HepG2 (cell line): ENCODE measurements around the gene S100A4. TPM values are rescaled to one million over a fixed set of nuclear protein-coding genes. Genes with fewer than 3 reads are reported as not detected.

Source experiments
- ELF1 ChIP-seq: sonication (generic); formaldehyde crosslinking; IDR thresholded peaks from 2 replicates; pipeline ENCODE4 v1.4.0; 2020; ENCODE audit warnings: missing genetic modification reagents
- GZF1 ChIP-seq: sonication (generic); formaldehyde crosslinking; IDR thresholded peaks from 2 replicates; pipeline ENCODE4 v1.5.1; 2020; ENCODE audit warnings: mild to moderate bottlenecking, missing genetic modification reagents
- HDAC1 ChIP-seq: sonication (generic); formaldehyde crosslinking; IDR thresholded peaks from 2 replicates; pipeline ENCODE4 v1.5.1; 2020; ENCODE audit warnings: mild to moderate bottlenecking, missing genetic modification reagents
- KAT7 ChIP-seq: IDR thresholded peaks from 2 replicates; pipeline ENCODE4 v1.6.1; 2018; ENCODE audit warnings: borderline replicate concordance, missing compliant biosample characterization
- MAZ ChIP-seq, 2 experiments: sonication (generic) in 1 of 2; formaldehyde crosslinking in 1 of 2; IDR thresholded peaks; 2 replicates each; pipeline versions ENCODE4 v1.5.0 to v1.6.1; 2012 to 2020; ENCODE audit warnings: low read depth in 2 of 2, mild to moderate bottlenecking in 2 of 2, borderline replicate concordance in 1 of 2, improper control_type of control experiment in 1 of 2, low read length in 1 of 2, missing genetic modification reagents in 1 of 2, moderate library complexity in 1 of 2
- ONECUT2 ChIP-seq: sonication (generic); formaldehyde crosslinking; IDR thresholded peaks from 2 replicates; pipeline ENCODE4 v1.4.0; 2020; ENCODE audit warnings: missing genetic modification reagents
- REL ChIP-seq: sonication (generic); formaldehyde crosslinking; conservative IDR thresholded peaks from 2 replicates; pipeline ENCODE4 v1.8.0; 2022; ENCODE audit warnings: mild to moderate bottlenecking, missing genetic modification reagents, moderate library complexity
- SMC3 ChIP-seq: IDR thresholded peaks from 2 replicates; pipeline ENCODE4 v1.6.1; 2011; ENCODE audit warnings: low read length, improper control_type of control experiment
- WIZ ChIP-seq: sonication (generic); formaldehyde crosslinking; IDR thresholded peaks from 2 replicates; pipeline ENCODE4 v1.5.1; 2020; ENCODE audit warnings: mild to moderate bottlenecking, missing genetic modification reagents
- ZC3H13 ChIP-seq: sonication (generic); formaldehyde crosslinking; IDR thresholded peaks from 2 replicates; pipeline ENCODE4 v1.8.1; 2023; ENCODE audit warnings: mild to moderate bottlenecking, missing genetic modification reagents, moderate library complexity
- ZKSCAN8 ChIP-seq: IDR thresholded peaks from 2 replicates; pipeline ENCODE4 v1.6.1; 2016; ENCODE audit warnings: borderline replicate concordance, missing genetic modification reagents, missing compliant biosample characterization
- ZMYM3 ChIP-seq: sonication (generic); formaldehyde crosslinking; IDR thresholded peaks from 2 replicates; pipeline ENCODE4 v1.5.1; 2020; ENCODE audit warnings: mild to moderate bottlenecking, missing genetic modification reagents
- ZNF251 ChIP-seq: sonication (generic); formaldehyde crosslinking; IDR thresholded peaks from 2 replicates; pipeline ENCODE4 v1.9.0; 2021; ENCODE audit warnings: mild to moderate bottlenecking, missing genetic modification reagents
- ZNF343 ChIP-seq: sonication (generic); formaldehyde crosslinking; IDR thresholded peaks from 2 replicates; pipeline ENCODE4 v1.4.0; 2020; ENCODE audit warnings: mild to moderate bottlenecking, missing genetic modification reagents
- ZNF550 ChIP-seq: sonication (generic); formaldehyde crosslinking; IDR thresholded peaks from 2 replicates; pipeline ENCODE4 v1.4.0; 2020; ENCODE audit warnings: mild to moderate bottlenecking, missing genetic modification reagents, borderline replicate concordance
- ZNF577 ChIP-seq: sonication (generic); formaldehyde crosslinking; IDR thresholded peaks from 2 replicates; pipeline ENCODE4 v1.4.0; 2020; ENCODE audit warnings: mild to moderate bottlenecking, low read depth, missing genetic modification reagents, borderline replicate concordance
- ZNF850 ChIP-seq: sonication (generic); formaldehyde crosslinking; conservative IDR thresholded peaks from 2 replicates; pipeline ENCODE4 v1.9.0; 2021; ENCODE audit warnings: mild to moderate bottlenecking, missing genetic modification reagents
- polyA plus RNA-seq, 8 experiments: library from polyadenylated mRNA; depleted of rRNA in 3 of 8; stranded (reverse) in 7 of 8; unstranded in 1 of 8; fragments of >200 nt; fragmentation: Illumina TruSeq in 4 of 8; extraction: Trizol in 4 of 8; gene quantifications; 2 replicates each; pipeline versions ENCODE4 v1.2.1 to v1.2.3, GENCODE V29; 2011 to 2016; ENCODE audit warnings: low read depth in 4 of 8, missing spikeins in 1 of 8, mixed read lengths in 1 of 8; ENCODE audit not compliant: insufficient read depth in 1 of 8
- total RNA-seq, 5 experiments: library from RNA; depleted of rRNA; stranded (reverse); fragments of >200 nt; fragmentation: Illumina TruSeq; extraction: Trizol; gene quantifications; 2 replicates each; pipeline ENCODE4 v1.2.3, GENCODE V29; 2016; ENCODE audit warnings: low read depth in 1 of 5
- TF ChIP-seq, protein P1 (sequence below): sonication (generic); formaldehyde crosslinking; IDR thresholded peaks from 2 replicates; pipeline ENCODE4 v1.5.0; 2020; ENCODE audit warnings: mild to moderate bottlenecking, missing genetic modification reagents
- TF ChIP-seq, protein P2 (sequence below): sonication (generic); formaldehyde crosslinking; IDR thresholded peaks from 2 replicates; pipeline ENCODE4 v1.4.0; 2020; ENCODE audit warnings: missing genetic modification reagents
- TF ChIP-seq, protein P3 (sequence below): fragments of 450-650 bp; IDR thresholded peaks from 2 replicates; pipeline ENCODE4 v1.6.1; 2017; ENCODE audit warnings: mild to moderate bottlenecking

Gene S100A4
- total and polyA plus RNA-seq, 2 of the 13 experiments (the other 11 are each of a cell fraction or from before 2014, with no cell fraction given), result 12.9 to 20.2 TPM

DNA sequence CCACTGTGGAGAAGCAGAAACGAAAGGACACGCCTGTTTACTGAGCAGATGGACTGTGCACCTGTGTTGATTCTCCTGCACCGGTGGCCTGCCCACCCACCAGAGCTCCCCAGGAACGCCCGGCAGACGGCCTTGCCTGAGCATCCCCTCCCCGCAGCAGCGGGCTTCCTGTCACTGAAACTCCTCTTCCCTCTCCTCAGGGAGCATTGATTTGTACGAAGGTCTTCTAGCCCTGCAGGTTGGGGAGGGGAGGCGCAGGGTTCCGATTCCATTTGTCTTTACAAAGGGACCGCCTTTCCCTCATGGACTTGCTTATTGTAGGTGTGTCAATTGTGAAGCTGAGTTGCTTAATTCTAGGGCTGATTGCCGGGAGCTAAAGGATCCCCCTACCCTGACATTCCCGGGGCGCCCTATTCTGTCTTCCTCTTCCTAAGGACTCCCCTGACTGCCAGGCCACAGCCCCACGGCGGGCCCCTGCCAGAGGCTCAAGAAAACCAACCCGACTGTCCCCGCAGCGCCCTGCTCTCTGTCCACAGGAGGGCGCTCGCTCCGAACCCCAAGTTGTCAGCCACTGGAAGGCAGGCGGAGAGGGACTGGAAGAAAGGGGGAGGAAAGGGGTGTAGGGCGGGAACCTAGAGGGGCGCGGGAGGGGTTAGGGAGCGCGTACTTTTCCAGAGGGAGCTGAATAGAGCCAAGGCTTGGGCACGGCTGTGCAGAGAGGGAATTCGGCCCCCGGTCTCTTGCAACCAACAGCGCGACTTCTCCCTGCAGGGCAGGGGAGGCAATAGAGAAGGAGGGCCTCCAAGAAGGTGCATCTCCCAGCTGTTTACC lies 12.6 kb downstream of the S100A4 start (continued):
- TF ChIP-seq ZKSCAN8 (CRISPR knock-in tag) (no peak), ZNF550 (CRISPR knock-in tag) (no peak), WIZ (no peak), KAT7 (CRISPR knock-in tag) (peak; percentile 47; the same call in 1 of the 2 replicates), HDAC1 (CRISPR knock-in tag) (peak; percentile 47; the same call in 1 of the 2 replicates), ONECUT2 (peak; percentile 36), ZNF577 (no peak), ZNF850 (CRISPR knock-in tag) (no peak), ZNF343 (no peak), ELF1 (CRISPR knock-in tag) (no peak), MAZ (IDR thresholded peaks at IDR 0.05; ENCODE audit: borderline replicate concordance, low read depth, low read length) (no peak; the same call in 1 of the 2 replicates), MAZ (CRISPR knock-in tag; IDR thresholded peaks at IDR 0.05; ENCODE audit: low read depth) (no peak), SMC3 (peak; percentile 53; the same call in 1 of the 2 replicates), REL (CRISPR knock-in tag) (no peak), ZNF251 (no peak), GZF1 (CRISPR knock-in tag) (no peak), ZMYM3 (no peak), ZC3H13 (CRISPR knock-in tag) (no peak)
- TF ChIP-seq, protein P1, sequence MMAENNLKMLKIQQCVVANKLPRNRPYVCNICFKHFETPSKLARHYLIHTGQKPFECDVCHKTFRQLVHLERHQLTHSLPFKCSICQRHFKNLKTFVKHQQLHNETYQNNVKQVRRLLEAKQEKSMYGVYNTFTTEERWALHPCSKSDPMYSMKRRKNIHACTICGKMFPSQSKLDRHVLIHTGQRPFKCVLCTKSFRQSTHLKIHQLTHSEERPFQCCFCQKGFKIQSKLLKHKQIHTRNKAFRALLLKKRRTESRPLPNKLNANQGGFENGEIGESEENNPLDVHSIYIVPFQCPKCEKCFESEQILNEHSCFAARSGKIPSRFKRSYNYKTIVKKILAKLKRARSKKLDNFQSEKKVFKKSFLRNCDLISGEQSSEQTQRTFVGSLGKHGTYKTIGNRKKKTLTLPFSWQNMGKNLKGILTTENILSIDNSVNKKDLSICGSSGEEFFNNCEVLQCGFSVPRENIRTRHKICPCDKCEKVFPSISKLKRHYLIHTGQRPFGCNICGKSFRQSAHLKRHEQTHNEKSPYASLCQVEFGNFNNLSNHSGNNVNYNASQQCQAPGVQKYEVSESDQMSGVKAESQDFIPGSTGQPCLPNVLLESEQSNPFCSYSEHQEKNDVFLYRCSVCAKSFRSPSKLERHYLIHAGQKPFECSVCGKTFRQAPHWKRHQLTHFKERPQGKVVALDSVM (CRISPR knock-in tag), result peak; percentile 54; the same call in 1 of the 2 replicates
- TF ChIP-seq, protein P2, sequence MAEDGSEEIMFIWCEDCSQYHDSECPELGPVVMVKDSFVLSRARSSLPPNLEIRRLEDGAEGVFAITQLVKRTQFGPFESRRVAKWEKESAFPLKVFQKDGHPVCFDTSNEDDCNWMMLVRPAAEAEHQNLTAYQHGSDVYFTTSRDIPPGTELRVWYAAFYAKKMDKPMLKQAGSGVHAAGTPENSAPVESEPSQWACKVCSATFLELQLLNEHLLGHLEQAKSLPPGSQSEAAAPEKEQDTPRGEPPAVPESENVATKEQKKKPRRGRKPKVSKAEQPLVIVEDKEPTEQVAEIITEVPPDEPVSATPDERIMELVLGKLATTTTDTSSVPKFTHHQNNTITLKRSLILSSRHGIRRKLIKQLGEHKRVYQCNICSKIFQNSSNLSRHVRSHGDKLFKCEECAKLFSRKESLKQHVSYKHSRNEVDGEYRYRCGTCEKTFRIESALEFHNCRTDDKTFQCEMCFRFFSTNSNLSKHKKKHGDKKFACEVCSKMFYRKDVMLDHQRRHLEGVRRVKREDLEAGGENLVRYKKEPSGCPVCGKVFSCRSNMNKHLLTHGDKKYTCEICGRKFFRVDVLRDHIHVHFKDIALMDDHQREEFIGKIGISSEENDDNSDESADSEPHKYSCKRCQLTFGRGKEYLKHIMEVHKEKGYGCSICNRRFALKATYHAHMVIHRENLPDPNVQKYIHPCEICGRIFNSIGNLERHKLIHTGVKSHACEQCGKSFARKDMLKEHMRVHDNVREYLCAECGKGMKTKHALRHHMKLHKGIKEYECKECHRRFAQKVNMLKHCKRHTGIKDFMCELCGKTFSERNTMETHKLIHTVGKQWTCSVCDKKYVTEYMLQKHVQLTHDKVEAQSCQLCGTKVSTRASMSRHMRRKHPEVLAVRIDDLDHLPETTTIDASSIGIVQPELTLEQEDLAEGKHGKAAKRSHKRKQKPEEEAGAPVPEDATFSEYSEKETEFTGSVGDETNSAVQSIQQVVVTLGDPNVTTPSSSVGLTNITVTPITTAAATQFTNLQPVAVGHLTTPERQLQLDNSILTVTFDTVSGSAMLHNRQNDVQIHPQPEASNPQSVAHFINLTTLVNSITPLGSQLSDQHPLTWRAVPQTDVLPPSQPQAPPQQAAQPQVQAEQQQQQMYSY (CRISPR knock-in tag), result no peak
- TF ChIP-seq, protein P3, sequence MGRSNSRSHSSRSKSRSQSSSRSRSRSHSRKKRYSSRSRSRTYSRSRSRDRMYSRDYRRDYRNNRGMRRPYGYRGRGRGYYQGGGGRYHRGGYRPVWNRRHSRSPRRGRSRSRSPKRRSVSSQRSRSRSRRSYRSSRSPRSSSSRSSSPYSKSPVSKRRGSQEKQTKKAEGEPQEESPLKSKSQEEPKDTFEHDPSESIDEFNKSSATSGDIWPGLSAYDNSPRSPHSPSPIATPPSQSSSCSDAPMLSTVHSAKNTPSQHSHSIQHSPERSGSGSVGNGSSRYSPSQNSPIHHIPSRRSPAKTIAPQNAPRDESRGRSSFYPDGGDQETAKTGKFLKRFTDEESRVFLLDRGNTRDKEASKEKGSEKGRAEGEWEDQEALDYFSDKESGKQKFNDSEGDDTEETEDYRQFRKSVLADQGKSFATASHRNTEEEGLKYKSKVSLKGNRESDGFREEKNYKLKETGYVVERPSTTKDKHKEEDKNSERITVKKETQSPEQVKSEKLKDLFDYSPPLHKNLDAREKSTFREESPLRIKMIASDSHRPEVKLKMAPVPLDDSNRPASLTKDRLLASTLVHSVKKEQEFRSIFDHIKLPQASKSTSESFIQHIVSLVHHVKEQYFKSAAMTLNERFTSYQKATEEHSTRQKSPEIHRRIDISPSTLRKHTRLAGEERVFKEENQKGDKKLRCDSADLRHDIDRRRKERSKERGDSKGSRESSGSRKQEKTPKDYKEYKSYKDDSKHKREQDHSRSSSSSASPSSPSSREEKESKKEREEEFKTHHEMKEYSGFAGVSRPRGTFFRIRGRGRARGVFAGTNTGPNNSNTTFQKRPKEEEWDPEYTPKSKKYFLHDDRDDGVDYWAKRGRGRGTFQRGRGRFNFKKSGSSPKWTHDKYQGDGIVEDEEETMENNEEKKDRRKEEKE, result no peak
